DOHH2 (cell line): Measurements from ENCODE around the gene LRRC42.

Experiments
- CTCF ChIP-seq: fragments of 200-600 bp; sonication (generic); IDR thresholded peaks from one replicate; pipeline ENCODE4 v1.5.1; 2014; ENCODE audit warnings: antibody characterized with exemption, mild to moderate bottlenecking, low read depth, low read length; ENCODE audit not compliant: poor library complexity, severe bottlenecking
- EZH2phosphoT487 ChIP-seq: fragments of 200-600 bp; sonication (generic); IDR thresholded peaks from 2 replicates; pipeline ENCODE4 v1.6.1; 2017; ENCODE audit warnings: borderline replicate concordance, mild to moderate bottlenecking, antibody characterized with exemption, low read length, moderate library complexity, mixed read lengths

- TF ChIP-seq CTCF (no peak), EZH2phosphoT487 (no peak)
Measured at GRCh38 chr1:53963460-53963859, 17.3 kb downstream of the LRRC42 start.
